Left renal cortex interstitium (tissue), 4 donors: ENCODE results near the gene GGA1. TPM values are rescaled to one million over a fixed set of nuclear protein-coding genes. Genes with fewer than 3 reads are reported as not detected.

Experiments used
- DNase-seq, 4 donors: peaks; one replicate each; pipeline ENCODE4 v3.0.0-alpha.2; 2013; ENCODE audit warnings: low read depth in 4 of 4, low spot score in 2 of 4, missing footprints in 1 of 4
- polyA plus RNA-seq, 4 donors: library from polyadenylated mRNA; unstranded; fragments of 120-200 nt; gene quantifications; one replicate each; pipeline ENCODE4 v1.2.1, GENCODE V29; 2013; ENCODE audit not compliant: insufficient read length in 4 of 4

The GGA1 gene
- polyA plus RNA-seq, 4 donors = 38.4 to 79.0 (median 61.9) TPM

DNA sequence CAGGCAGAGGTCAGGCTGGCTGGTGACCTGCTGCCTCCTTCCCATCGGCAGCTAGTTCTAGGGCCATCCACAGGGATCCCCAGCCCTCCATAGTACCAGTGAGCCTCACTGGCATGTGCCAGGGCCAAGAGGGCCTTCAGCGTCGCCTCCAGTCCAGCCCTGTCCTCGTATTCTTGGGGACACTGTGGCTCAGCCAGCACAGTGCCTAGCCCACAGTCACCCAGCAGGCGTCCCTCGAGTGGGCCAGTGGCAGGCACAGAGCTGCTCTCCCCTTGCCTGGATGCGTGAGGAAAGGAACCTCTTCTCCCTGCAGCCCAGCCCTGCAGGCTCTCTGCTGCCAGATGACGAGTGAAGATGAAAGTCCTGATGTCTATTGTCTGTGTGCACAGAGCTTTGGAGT, 20.2 kb downstream of the GGA1 start:
- no peak for DNase-seq

DNA sequence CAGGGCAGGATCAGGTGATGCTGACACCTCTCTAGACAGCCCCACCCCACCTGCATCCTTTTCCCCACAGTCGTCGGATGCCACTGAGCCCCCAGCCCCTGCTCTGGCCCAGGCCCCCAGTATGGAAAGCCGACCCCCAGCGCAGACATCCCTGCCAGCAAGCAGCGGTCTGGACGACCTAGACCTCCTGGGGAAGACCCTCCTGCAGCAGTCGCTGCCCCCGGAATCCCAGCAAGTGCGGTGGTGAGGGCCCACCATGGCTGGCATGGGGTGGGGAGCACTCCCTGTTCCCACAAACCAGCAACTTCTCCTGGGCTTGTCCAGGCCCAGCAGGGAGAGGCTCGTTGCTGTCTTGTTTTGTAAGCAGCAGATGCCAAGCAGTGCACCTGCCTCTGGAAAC, 21.3 kb downstream of the GGA1 start:
- DNase-seq = no peak

DNA sequence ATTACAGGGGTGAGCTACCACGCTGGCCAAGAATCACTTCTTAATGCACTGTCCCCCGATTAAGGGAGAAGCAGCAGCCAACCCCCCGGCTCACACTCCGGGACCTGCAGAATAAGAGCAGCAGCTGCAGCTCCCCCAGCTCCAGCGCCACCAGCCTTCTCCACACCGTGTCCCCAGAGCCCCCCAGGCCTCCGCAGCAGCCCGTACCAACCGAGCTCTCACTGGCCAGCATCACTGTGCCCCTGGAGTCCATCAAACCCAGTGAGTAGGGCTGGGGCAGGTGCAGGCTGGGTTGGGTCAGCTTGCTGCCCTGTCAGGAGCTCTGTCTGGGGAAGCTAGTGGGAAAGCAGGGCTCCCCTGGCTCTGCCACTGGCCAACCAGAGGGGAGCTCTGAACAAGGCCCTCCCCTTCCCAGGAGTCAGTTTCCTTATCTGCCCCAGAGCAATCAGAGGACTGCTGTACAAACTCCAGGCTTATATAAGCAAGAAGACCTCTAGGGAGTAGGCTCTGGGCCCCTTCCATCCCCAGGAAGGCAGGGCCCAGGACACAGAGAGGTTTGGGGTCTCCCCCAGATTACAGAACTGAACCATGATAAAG, 22.3 kb downstream of the GGA1 start:
- DNase-seq = no peak

DNA sequence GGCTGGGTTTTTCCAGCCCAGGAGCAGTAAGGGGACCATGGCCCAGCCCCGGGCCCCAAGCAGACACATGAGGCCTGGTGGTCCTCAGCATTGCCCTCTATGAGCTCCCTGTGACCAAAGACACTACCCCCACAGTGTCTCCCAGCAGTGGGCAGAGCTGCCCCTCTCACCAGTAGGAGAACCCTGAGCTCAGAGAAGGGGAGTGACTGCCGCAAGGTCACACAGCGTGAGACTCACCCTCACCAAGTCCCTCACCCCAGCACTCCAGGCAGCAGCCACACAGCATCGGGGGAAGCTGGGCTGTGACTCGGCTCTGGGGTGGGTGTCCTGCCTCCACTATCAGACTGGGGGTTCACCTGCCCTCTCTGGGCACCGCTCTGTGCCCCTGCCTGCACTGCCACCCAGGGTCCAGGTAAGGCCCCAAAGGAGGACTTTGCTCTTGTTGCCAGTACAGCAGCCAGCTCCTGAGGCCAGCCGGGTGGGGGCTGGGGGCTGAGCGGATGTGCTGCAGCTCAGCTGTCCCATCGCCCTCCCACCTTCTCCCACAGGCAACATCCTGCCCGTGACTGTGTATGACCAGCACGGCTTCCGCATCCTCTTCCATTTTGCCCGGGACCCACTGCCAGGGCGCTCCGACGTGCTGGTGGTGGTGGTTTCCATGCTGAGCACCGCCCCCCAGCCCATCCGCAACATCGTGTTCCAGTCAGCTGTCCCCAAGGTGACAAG, 23.0 kb downstream of the GGA1 start:
- DNase-seq = no peak

DNA sequence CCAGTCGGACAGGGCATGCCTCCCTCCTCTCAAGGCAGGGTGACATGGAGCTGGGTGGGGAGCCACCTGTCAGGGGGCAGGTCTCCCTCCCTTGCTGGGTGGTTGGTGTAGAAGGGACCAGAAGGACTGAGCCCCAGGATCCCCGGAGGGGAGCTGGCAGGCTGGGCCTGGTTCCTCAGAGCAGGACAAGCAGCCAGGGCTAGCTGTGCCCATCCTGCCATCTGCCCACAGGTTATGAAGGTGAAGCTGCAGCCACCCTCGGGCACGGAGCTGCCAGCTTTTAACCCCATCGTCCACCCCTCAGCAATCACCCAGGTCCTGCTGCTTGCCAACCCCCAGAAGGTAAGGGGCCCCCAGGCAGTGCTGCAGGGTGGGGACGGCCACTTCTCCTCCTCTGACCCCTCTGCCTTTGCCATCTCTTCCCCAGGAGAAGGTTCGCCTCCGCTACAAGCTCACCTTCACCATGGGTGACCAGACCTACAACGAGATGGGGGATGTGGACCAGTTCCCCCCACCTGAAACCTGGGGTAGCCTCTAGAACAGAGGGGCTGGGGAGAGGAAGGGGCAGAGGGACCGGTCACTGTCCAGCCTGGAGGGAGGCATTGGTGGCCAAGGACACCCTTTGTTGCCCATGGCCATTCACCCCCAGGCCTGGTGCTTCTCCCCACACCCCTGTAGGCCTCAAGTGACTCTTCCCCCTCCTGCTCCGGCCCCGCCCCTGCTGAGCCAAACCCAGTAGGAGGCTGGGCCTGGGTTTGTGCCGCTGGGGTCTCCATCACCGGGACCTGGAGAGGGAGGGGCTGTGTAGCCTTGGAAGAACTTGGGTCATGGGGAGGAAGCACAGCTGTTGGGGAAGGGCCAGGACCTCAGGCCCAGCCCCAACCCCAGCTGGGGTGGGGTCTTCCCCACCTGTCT, 23.8 kb downstream of the GGA1 start:
- DNase-seq = no peak

DNA sequence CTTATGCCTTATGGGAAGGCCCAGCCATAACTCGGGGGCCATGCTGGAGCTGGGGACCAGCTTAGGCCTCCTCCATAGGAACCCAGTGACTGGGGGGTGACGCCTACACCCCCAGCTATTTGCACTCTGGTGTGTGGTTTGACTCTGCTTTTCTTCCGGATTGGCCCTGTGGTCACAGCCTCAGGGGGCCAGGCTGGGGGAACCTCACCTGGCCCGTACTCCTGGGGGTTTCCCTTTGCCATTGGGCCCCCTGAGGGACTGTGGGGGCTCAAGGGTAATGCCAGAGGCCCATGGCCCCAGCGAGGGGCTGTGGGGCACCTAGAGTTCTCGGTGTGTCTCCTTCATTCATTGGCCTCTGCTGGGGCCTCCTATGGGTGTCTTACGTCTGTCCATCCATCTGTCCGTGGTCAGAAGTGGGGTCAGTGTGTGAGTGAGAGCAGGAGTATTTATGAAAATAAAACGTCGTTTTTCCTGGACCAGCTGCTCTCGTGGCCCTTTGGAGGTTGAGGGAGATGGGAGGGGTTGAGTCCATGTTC, 24.5 kb downstream of the GGA1 start:
- DNase-seq = no peak

DNA sequence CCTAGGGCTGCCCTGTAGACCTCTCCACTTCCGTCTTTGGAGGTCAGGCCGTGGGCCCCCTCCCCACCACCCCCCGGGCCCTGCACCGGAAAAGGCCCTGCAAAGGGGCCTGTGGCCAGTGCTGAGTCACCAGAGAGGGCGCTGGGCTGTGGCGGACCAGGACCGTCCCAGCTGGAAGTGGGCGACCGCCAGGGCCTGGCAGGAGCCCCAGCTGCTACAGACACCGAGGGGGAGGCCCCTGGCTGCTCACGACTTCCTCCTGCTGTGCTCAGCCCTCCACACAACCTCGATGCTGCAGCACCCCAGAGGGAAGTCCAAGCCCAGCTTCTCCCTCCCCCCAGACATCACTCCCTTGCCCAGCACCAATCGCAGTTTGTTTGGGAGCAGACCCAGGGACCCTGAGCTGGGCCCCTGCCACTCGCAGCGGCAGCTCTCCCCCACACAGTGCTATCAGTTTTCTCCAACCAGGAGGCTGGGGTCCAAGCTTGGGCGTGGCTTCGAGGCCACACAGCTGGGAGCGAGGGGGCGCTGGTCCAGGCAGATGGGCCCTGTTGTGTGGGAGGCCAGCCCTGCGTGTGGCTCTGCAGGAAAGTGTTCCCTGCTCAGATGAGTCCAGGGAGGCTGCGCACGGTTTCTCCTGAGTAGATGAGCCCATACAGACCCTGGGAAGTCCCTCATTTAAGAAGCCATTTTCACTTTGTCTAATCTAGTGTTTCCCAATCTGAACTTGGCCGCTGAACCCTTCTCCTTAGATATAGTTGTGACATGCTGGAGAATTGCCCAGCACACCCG, 25.2 kb downstream of the GGA1 start:
- peak; percentile 80 to 90 (median 86) for DNase-seq

DNA sequence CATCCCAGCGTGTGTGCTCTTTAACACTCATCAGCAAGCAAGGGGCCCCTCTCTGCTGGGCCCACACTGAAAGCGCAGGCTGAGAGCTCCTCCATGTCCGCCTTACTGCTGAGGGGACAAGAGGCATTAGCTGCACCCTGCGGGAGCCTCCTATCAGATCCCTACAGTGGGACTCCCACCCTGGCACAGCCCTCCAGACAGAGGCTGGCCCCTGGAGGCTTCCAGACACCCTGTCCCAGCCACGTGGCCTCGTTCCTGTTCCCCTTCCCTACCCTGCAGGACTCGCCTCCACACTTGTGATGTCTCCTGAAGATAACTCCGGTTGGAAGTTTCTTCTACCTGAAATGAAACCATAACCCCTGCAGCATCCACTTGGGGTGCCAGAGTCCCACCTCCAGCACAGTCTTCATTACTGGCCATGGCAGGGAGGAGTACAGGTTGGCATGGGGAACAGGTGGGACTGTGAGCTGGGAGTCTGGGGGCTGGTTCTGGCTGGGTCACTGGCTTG, 25.8 kb downstream of the GGA1 start:
- DNase-seq = no peak

DNA sequence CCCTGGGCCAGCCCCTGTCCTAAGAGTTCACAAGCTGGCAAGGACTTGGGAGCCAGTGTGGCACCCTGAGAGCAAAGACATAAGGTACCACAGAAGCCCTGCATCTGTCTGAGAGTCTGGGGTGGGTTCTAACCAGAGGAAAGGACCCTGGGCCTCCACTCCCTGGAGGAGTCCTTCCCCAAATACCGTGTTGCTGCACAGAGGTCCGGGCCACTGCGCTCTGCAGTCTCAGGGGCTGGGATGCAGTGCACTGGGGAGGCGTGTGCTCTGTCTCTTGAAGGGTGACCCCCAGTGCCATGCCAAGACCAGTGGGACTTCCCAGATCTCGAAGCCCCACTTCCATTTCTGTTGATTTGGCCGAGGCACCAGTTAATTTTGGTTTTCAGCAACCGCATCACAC, 26.5 kb downstream of the GGA1 start:
- DNase-seq = no peak

DNA sequence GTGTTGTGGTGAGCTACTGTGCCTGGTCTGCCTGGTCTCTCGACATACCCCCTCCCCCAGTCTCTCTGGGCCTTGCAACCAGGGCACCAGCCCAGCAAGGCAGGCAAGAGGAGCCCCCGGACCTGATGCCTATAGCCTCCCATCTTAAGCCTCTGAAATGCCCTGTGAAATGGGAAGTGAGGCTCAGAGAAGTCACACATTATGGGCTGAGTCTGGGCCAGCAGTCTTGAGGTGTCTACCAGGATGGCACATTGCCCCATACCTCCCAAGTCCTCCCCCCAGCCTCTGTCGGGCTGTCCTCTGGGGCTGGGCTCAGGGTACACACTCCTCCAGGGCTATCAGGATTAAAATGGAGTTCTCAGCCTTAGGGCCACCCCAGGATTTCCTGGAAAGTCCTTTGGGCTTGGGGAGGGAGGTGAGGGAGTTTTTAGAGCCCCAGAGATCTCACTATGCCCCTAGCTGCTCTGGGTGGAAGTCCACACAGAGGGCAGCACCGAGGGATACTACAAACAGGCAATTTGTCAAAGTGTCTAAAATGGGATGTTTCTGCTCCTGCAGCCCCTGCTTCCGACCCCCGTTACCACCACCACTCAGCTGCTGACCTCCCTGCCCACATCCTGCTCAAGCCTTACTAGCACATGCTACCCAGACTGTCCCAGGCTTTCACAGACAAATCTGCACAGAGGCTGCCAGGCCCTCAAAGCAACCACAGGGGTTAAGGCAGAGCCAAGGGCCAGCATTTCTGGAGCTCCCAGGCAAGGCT, 27.7 kb downstream of the GGA1 start:
- no peak for DNase-seq

DNA sequence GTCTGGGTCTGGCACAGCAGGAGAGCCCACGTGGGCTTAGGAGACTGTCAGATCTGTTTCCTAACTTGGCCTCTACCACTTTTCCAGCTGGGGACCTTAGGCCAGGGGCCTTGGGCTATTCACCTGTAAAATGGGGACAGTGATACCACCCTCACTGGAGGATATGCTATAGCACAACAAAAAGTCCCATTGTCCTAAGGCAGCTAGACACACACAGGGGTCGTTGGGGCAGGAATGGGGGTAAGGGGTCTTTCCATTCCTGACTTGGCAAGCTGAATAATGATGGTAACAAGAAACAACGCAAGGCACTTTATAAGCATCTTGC, 28.3 kb downstream of the GGA1 start:
- DNase-seq = no peak

DNA sequence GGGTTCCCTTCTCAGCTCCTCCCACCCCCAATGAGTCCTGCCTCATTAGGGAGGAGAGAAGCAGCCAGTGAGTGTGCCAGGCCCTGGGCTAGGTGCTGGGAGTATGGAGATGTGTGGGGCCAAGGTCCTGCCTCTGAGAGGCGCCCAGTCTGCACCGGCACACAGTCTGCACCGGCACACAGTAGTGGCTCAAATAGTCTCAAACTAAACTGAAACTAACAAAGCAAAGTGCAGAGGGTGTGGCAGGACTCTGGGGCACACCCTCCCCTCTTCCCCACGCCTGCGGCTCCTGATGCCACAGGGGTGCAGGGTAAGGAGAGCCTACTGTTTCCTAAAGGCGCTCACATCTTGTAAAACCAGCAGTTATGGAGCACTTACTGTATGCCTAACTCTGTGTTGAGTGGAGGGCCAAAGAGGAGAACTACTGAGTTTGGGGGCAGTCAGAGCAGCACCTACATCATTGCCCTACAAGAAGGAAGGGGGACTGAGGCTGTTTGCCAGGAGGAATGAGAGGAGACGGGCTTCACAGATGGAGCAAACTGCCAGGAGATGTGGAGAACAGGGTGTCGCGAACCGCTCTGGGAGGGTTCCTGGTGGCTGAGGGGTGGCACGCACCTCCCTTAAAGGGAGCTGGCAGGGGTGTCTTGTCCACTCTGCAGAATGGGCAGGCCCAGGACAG, 29.9 kb downstream of the GGA1 start:
- no peak for DNase-seq

DNA sequence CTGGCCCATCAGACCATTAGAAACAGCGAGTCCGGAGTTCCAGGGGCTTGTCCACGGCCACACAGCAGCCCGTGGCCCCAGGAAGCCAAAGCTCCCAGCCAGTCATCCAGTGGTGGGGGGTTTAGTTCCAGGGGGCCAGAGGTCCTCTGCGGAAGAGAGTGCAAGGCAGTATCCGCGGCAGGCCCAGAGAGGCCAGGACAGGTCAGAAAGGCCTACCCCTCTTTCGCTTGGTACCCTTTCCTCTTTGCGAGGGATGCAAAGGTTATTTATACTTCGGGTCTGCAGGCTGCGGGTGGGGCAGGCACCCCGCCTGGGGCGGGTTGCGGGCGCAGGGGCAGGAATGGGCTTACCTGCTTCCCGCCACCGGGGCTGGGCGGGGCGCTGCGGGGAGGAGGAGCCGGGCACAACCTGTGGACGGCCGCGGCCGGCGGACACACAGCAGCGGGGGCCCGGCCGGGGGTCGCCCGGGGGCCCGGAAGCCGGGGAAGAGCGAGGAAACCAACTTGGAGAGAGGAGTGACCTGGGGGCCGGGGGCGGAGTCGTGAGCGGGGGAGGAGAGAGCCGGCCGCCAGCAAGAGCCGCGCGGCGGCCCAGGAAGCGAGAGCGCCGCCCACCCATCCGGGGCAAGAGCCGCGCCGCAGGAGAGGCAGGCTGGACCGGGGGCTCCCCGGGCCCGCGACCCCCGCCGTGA, 30.6 kb downstream of the GGA1 start, which contains the start of gene SH3BP1:
TSS of gene SH3BP1 (plus strand) at position 600 of the 691 bp plus-strand sequence. CDS start 119 bp downstream, outside the sequence.
- DNase-seq = peak in 1 of 4 donors; percentile 50

DNA sequence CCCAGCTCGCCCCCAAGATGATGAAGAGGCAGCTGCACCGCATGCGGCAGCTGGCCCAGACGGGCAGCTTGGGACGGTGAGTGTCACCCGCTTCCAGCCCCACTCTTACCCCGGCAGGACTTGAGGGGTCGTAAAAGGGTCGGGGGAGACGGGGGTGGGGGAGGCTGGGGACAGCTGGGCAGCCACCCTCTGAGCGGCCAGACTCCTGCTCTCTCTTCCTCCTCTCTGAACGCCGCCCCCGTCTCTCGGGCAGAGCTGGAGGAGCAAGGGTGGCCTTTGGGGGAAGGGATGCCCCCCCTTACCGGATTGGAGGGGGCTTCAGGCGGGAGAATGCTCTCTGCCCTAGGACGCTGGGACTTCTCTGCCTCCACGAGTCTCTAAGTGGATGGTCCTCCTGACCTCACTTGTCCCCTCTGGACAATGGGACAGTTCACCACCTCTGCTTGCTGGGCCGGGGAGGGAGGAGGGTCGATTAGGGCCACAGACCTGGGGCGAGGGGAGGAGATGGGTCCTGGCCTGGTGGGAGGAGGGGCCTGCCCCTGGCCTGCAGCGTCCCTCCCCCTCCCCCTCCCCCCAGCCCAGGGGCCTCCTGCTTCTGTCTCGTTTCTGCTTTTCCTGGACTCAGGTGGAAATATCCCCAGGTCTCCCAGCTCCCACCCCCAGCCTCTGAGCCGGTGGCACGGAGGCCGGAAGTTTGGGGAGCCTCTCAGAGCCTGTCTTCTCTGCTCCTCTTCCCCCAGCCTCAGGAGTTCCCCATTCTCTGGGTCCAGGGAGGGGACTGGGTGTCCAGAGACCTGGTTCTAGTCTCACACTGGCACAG, 31.3 kb downstream of the GGA1 start:
- no peak for DNase-seq

DNA sequence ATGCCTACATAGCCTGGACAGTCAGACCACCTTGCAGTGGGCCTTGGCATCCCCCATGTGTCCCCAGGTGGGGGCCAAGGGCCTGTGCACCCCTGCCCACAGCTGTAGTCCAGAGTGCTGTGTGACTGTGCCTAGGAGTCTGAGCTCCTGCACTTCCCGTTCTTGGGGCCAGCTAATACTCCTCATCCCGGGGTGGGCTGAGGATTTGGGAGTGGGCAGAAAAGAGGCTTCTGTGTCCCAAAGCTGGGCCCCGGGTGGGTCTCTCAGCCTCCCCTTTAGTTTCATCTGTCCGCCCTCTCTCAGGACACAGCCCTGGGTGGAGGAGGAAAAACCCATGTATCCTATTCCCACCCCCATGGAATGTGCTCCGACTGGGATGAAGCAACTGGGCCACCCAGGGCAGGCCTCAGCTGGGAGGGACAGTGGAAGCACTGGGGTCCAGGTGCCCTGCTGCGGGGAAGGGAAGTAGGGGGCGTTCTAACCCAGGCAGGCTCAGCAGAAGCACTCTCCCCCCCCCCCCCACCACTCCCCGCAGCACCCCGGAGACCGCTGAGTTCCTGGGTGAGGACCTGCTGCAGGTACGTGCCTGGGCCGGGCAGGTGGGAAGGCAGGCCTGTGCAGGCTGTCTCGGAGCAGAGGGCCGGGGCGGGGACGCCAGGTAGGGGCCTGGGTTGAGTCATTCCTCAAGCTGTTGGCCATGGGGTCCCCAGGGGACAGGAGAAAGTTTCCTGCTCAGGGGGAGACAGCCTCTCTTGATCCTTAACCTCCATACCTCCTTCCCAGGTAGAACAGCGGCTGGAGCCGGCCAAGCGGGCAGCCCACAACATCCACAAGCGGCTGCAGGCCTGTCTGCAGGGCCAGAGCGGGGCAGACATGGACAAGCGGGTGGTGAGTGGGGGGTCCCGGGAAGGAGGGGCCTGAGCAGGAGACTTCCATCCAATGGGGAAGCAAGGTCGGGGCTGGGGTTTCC, 32.2 kb downstream of the GGA1 start:
- no peak for DNase-seq

DNA sequence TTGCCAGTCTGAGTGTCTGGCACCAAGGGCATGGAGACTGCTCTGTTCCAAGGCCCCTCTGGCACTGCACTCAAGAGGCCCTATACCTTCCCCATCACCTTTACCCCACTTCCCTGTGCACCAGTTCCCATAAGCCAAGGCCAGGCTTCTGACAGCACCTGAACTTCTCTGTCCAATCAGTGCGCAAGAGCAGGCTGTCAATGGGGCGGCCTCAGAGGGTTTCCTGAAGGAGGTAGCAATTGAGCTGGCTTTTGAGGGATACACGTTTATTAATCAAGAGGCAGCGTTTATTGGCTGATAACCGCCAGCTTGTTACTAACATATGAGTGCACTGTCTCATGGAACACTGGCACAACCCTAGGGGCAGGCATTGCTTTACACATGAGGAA, 32.9 kb downstream of the GGA1 start:
- DNase-seq = no peak
